PC-3 (cell line): ENCODE measurements around the gene TRIM42.

ENCODE experiments used
- EZH2 ChIP-seq: fragments of 300-600 bp; sonication (generic); IDR thresholded peaks from one replicate; pipeline ENCODE4 v1.6.1; 2017; ENCODE audit warnings: antibody characterized with exemption, mild to moderate bottlenecking, low read length; ENCODE audit not compliant: unreplicated experiment
- TF ChIP-seq, protein P1 (sequence below): fragments of 300-600 bp; sonication (generic); conservative IDR thresholded peaks from 2 replicates; pipeline ENCODE4 v1.5.1; 2017; ENCODE audit warnings: antibody characterized with exemption, low read depth, mild to moderate bottlenecking, low read length

DNA sequence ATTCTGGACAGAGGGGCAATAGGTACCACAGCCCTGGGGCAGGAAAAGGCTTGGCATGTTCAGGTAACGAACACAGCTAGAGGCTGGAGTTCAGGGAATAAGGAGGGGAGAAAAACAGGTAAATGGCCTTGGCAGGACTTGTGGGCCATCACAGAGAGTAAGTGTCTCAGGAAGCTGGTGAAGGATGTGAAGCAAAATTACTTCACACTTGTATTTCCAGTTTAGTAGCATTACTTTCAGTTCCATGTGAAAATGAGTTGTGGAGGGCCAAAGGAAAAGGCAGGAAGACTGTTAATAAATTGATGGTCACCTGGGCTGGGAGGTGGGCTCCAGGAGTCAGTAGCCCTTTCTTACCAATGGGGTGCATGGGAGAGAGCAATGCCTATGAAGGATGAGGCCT, 25.6 kb downstream of the TRIM42 start:
- TF ChIP-seq, protein P1, sequence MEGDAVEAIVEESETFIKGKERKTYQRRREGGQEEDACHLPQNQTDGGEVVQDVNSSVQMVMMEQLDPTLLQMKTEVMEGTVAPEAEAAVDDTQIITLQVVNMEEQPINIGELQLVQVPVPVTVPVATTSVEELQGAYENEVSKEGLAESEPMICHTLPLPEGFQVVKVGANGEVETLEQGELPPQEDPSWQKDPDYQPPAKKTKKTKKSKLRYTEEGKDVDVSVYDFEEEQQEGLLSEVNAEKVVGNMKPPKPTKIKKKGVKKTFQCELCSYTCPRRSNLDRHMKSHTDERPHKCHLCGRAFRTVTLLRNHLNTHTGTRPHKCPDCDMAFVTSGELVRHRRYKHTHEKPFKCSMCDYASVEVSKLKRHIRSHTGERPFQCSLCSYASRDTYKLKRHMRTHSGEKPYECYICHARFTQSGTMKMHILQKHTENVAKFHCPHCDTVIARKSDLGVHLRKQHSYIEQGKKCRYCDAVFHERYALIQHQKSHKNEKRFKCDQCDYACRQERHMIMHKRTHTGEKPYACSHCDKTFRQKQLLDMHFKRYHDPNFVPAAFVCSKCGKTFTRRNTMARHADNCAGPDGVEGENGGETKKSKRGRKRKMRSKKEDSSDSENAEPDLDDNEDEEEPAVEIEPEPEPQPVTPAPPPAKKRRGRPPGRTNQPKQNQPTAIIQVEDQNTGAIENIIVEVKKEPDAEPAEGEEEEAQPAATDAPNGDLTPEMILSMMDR, result no peak
- TF ChIP-seq EZH2, result no peak
